Coronary artery (tissue), 2 donors: ENCODE results near the gene GRIP1.

Experiments
- DNase-seq: peaks from one replicate; pipeline ENCODE4 v3.0.0-alpha.2; 2017; ENCODE audit warnings: low spot score
- H3K27ac ChIP-seq, 2 donors: fragments of 200-600 bp; sonication (generic); one replicate each; pipeline ENCODE4 v1.5.1; 2016 to 2019
- H3K4me3 ChIP-seq: fragments of 200-600 bp; sonication (generic); 2 replicates; pipeline ENCODE4 v1.5.1; 2016; ENCODE audit warnings: mild to moderate bottlenecking, moderate library complexity
- TF ChIP-seq, protein P1 (sequence below): fragments of 200-600 bp; sonication (generic); IDR thresholded peaks from one replicate; pipeline ENCODE4 v1.5.1; 2019; ENCODE audit warnings: antibody characterized with exemption

GRIP1 gene

DNA sequence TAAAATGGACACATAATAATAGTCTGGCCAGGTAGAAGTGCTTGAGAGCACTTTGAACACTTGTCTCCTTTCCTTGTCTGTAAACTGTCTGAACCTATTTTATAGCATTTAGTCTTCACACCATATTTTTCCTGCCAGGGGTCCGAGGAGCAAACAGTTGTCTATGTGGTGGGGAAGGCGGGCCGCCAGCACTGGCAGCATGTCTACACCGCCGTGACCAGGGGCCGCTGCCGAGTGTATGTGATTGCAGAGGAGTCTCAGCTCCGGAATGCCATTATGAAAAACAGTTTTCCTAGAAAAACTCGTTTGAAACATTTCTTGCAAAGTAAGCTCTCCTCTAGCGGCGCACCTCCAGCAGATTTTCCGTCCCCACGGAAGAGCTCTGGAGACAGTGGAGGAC, 347.9 kb downstream of the GRIP1 start:
- no peak overlapping the region for H3K4me3 ChIP-seq
- H3K27ac ChIP-seq = no peak overlapping the region
- DNase-seq = no peak
- TF ChIP-seq, protein P1, sequence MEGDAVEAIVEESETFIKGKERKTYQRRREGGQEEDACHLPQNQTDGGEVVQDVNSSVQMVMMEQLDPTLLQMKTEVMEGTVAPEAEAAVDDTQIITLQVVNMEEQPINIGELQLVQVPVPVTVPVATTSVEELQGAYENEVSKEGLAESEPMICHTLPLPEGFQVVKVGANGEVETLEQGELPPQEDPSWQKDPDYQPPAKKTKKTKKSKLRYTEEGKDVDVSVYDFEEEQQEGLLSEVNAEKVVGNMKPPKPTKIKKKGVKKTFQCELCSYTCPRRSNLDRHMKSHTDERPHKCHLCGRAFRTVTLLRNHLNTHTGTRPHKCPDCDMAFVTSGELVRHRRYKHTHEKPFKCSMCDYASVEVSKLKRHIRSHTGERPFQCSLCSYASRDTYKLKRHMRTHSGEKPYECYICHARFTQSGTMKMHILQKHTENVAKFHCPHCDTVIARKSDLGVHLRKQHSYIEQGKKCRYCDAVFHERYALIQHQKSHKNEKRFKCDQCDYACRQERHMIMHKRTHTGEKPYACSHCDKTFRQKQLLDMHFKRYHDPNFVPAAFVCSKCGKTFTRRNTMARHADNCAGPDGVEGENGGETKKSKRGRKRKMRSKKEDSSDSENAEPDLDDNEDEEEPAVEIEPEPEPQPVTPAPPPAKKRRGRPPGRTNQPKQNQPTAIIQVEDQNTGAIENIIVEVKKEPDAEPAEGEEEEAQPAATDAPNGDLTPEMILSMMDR = no peak

DNA sequence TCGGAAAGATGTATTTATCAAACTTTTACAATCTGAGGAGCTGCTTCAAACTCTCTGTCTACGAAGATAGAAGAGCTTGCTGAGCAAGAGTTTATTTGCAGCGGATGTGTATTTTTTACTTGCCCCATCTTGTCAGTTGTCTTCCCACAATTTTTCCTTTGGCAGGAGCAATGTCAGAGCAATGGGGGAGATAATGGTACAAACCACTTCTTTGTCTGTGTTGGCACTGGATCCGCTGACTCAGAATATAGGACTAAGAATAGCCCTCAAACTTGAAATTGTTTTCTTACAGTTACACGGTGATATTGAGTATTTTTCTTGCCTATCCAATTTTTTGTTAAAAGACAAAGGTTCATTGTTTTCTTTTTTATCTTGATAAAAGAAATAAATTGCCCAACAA, 348.9 kb downstream of the GRIP1 start:
- TF ChIP-seq, protein P1 = no peak
- Histone ChIP-seq H3K27ac (no peak overlapping the region), H3K4me3 (no peak overlapping the region)
- no peak for DNase-seq

- TF ChIP-seq, protein P1 = no peak
- DNase-seq = no peak
- Histone ChIP-seq H3K4me3 (no peak overlapping the region), H3K27ac (no peak overlapping the region)
These were observed 355.9 kb downstream of the GRIP1 start for GRCh38 chr12:66323017-66323416.

DNA sequence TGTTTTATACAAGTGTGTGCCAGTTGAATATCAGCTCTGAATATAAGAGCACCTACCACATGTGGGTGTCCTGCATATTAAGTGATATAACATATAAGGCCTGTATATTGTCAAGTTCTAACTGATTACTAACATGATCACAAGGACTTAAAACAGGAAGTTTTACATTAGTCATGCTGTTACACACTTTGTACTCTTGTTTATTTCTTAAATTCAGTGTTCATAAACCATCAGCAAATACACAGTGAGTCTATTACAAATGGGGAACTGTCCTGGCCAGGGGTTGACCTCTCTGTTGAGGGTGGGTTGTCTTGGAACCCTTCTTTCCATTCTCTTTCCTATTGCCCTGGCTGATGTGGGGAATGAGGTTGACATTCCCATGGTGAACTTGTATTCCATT, 357.4 kb downstream of the GRIP1 start:
- DNase-seq = no peak
- no peak overlapping the region for H3K4me3 ChIP-seq
- no peak overlapping the region for H3K27ac ChIP-seq
- TF ChIP-seq, protein P1 = no peak

DNA sequence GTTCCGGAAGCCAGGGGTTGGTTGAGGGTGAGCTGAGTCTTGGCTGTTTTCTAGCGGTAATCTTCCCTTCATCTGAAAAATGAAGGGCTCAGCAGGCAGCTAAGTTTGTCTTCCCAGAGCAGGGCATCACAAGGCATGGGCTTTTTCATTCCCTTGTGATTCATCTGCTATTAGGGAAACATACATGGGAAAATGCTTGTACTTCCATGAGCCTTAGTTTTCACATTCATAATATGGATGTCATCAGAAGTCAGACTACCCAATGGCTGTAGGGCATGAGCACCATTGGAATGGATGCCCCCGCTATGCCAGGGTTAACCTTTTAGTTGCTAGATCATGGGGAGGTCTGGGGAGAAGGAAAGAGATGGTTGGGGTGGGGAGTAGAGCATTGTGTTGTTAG, 357.9 kb downstream of the GRIP1 start:
- H3K4me3 ChIP-seq = no peak overlapping the region

DNA sequence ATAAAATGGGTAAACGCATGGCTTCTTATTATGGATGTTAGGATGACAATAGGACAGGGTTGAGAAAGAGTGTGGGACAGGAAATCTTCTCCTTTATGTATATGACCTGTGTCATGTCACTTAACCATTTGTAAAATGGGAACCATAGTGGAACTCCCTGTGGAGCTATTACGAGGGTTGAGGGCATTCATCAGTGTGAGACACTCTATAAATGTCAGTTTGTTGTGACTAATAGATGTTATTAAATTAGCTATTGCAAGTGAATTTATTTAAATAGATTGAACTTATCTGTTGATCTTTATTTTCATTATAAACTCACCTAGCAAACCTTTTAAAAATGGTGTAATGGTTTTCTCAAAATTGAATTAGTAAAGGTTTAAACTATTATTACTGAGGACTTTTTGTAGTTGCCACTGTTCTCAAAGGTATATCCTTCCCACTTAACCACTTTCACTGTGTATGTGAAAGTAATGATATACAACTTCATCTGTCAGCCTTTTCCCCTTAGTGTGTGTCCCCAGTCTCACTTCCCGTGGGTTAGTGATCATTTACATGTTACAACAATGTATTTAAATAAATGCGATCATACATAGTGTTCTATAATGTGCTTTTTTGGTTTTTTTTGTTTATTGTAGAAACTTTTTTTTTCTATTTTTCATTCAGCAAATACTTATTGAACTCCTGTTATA, 359.5 kb downstream of the GRIP1 start:
- H3K4me3 ChIP-seq = no peak overlapping the region
- no peak overlapping the region for H3K27ac ChIP-seq
- DNase-seq = no peak
- TF ChIP-seq, protein P1 = no peak

More for the DNA sequence above, 357.9 kb downstream of the GRIP1 start:
- no peak for DNase-seq
- TF ChIP-seq, protein P1 = no peak
- no peak overlapping the region for H3K27ac ChIP-seq

DNA sequence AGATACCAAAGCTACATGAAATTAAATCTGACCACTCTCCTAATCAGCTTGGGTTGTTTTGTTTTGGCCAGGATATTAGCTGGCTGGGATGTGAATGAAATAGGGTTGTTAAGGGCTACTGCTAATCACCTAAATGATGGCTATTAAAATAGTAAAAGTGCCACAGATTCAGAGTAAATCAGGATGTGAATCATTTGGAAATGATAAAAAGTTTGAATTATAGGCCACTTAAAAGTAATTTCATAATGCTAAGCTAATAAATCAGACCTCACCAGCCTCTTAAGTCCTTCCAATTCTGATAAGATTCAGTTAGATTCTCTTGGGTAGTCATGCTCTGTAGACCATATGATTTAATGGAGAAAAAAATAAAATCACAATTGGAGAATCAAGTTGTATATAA, 364.6 kb downstream of the GRIP1 start:
- DNase-seq = no peak
- no peak overlapping the region for H3K27ac ChIP-seq
- TF ChIP-seq, protein P1 = no peak
- H3K4me3 ChIP-seq = no peak overlapping the region
